HG03045 (cell line): ENCODE data around the gene RPS3.
A peak's percentile ranks its signal among the peaks of the same experiment; 100 is the strongest.
"Not testable (repeated sequence)": the region's sequence is repeated elsewhere in the genome, so short reads cannot be mapped to it uniquely, and the experiment has no call there.

Source experiments
- ATAC-seq: cut with Tn5 transposase; IDR thresholded peaks from one replicate; pipeline ENCODE4 v1.9.1; 2021; ENCODE audit warnings: mild to moderate bottlenecking, moderate library complexity; ENCODE audit not compliant: unreplicated experiment

Gene RPS3

DNA sequence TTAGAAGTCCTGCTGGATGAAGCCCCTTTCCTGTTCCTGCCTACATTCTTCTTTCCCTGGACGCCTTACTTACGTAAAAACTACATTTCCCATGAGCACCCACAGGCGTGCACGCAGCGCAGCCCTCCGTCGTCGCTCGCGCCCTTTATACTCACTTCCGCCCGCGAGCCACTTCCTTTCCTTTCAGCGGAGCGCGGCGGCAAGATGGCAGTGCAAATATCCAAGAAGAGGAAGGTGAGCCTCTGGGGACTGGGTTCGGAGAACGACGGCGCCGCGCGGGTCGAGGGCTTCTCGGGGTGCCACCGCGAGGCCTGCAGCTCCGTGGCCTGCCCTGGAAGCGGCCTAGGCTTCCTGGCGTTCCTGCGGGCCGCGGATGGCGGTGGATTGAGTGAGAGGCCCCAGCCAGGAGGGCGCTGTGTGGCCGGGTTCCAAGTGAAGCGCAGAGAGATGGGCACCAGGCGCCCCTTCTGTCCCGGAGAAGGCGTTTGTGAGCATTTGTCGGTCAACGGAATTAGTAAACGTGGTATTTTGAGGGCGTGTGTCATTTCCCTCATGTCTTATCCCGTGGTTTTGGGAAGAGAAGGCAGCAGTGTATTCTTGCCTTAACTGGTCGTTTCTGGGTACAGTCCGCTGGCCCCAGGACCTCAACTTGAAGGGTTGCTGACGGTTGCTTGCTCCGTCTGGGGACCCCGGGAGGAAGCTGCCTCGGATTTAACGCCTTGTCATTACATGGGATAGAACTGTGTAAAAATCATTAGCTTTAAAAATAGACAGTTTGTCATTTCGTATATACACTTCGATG lies at the start of gene RPS3:
RPS3 (plus strand) TSS at position 175 of the 802 bp plus-strand sequence; CDS start at position 205, 30 bp downstream.
- peak; percentile 94 for ATAC-seq

DNA sequence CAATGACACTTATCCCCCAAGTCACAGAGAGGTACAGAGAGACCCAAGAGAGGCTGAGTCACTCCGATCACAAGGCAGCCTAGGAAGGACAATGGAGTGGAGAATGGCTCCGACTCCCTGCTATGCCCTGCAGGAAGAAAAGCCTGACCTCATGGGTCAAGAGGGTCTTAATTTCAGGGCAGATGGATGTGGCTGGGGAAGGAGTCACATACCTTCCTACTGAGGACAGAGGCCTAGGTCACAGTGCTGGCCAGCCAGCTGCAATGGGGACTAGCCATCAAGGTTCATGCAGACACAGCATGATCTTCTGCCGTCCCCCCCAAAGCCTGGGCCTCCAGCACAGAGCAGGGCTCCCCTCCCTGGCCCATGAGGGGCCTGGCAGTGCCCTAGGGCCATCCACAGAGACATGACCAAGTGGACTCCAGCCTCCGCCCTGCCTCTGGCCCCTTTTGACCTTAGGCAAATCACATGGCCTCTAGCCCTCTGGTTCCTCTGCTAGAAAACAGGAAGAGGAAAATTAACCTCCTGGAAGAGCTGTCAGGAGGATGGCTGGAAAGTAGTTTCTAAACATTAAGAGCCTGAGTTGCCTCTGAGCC lies 49.7 kb upstream of the RPS3 start:
- no peak for ATAC-seq

GRCh38 chr11:75350122-75350742 lies 49.1 kb upstream of the RPS3 start:
- ATAC-seq = no peak

DNA sequence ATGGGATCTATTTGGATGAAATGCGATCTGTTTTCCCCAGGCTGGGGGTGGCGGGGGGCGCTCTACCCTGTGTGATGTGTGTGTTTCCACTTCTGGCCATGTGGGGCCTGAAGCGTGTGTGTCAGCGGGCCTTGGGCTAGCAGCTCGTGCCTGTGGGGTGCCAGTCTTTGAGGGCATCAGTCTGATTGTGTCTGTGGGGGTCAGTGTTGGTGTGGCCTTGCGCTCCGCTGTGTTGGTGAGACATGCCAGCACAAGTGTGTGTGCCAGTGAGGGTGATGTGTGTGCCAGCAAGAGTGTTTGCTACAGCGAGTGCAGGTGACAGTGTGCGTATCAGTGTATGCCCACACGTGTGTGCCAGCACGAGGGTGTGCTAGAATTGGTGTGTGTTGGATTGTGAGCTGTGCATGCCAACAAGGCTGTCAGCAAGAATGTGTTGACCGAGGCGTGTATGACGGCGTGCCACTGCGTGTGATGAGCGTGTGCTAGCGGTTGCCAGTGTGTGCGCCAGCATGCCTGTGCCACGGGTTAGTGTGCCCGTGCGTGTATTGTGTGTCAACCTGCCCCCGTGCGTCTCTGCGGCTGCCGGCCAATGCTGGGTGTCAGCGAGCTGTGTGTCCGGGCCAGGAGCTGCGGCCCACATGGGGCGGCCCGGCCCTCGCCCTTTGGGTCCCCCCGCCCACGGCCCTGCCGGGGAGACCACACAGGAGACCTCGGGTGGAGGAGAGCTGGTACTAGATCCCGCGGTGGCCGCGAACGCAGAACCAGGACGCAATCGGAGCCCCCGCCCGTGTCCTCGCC lies 48.4 kb upstream of the RPS3 start:
- ATAC-seq = no peak

DNA sequence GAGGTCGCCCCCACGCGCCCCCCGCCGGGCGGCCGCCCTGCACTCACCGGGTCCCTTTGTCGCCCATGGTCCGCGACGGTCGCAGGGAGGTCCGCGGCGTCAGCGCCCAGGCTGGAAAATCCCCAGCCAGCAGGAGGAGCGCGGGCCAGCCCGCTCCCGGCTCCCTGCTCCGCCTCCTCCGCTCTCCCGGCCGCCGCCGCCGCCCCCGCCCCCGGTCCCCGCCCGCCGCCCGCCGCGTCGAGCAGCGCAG lies 47.9 kb upstream of the RPS3 start, which contains the start of gene ARRB1:
ARRB1 (minus strand) TSS at position 121 of the 250 bp plus-strand sequence; CDS start at position 67, 54 bp downstream.
- no peak for ATAC-seq

DNA sequence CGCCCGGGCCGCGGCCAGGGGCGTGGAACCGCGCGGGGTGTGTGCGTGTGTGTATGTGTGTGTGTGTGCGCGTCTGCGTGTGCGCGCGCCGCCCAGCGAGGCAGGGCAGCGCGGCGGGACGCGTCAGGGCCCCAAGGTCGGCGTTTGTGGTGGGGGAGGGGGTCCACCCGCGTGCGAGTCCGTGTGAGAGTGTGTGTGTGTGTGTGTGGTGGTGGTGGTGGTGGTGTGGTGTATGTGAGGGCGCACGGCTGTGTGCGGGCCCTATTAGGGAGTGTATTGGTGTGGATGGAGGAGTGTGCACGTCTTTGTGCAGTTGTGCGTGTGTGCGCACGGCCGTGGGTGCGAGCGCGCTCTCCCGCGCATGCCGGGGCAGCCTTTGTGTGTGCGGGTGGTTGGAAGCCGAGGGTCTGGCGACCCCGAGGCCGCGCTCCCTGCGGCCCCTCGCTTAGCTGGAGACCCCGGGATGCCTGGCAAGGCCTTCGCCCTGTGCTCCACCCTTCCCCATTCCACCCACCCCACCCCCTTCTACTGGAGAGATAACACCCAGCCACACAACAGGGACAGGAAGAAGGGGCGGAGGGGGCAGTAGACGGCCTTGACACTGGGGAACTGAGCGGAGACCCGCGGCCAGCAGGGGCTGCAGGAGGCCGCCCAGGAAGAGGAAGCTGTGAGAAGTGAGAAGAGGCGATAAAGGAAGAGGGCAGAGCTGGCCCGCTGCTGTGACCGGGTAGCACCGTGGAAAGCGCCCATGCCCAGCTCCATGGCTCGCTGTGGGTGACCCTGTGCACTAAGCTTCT lies 47.3 kb upstream of the RPS3 start:
- ATAC-seq = no peak

DNA sequence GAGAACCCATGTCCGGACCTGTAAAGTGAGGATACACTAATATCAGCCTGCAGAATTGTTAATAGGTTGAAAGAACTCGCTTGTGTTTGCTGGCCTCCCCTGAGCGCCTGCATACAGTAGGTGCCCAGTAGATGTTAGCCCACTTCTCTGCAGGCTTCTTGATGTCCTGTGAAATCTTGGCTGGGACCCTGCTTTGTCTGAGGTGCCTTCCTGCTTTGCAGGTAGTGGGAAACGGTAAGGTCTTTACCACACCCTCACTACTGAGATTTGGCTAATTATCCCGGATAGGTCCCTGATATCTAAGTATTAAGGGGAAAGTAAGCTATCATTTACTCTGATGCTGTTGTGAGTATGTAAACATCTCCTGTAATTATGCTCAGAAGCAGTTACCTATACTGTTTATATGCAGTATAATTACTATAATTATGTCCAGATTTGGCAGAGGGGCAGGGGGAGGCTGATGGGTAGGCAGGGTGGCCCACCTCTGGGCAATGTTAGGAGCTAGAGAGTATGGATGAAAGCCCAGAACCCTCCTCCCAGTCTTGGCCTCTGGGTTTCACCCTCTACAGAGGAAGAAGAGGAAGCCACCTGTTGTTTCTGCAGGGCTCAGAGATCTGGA lies 46.6 kb upstream of the RPS3 start:
- ATAC-seq = no peak

DNA sequence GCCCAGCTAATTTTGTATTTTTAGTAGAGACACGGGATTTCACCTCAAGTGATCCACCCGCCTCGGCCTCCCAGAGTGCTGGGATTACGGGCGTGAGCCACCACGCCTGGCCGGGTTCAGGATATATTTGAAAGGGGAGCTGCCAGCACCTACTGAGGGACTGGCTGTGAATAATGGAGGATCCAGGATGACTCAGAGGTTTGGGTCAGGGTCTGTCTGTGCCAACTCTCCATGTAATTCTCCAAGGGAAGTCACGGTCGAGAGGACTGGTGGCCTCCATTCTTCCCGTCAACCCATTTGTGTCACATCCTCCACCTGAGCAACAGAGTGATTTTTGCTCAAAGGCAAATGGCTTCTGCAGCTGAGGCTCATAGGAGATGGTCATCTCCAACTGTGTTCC lies 44.3 kb upstream of the RPS3 start:
- ATAC-seq = no peak

DNA sequence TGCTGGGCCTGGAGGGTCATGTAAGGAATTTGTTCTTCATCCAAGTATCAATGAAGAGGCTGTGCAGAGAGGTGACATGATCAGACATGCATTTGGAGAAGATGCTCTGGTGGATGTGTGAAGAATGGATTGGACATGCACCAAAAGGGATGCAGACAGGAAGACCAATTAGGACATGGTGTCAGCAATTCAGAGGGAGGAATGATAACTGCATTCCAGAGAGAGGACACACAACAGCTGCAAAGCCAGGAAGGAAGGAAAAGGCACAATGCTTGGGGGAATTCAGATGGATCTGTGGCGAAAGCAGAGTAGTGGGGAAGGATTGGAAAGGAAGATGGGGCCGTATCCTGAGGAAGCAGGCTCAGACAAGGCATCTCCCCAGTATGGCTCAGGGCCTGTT lies 42.7 kb upstream of the RPS3 start:
- no peak for ATAC-seq

DNA sequence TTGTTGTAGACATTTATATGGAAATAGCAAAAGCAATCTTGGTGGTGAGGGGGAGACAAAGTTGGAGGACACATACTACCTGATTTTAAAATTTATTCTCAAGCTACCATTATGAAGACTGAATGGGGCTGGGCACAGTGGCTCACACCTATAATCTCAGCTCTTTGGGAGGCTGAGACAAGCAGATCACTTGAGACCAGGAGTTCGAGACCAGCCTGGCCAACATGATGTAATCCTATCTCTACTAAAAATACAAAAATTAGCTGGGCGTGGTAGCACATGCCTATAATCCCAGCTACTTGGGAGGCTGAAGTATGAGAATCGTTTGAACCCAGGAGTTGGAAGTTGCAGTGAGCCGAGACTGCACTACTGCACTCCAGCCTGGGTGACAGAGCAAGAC lies 37.0 kb upstream of the RPS3 start:
- not testable (repeated sequence) for ATAC-seq

- ATAC-seq = no peak
These were observed 33.6 kb upstream of the RPS3 start for GRCh38 chr11:75365711-75366181.

GRCh38 chr11:75366826-75367225 lies 32.5 kb upstream of the RPS3 start:
- not testable (repeated sequence) for ATAC-seq

DNA sequence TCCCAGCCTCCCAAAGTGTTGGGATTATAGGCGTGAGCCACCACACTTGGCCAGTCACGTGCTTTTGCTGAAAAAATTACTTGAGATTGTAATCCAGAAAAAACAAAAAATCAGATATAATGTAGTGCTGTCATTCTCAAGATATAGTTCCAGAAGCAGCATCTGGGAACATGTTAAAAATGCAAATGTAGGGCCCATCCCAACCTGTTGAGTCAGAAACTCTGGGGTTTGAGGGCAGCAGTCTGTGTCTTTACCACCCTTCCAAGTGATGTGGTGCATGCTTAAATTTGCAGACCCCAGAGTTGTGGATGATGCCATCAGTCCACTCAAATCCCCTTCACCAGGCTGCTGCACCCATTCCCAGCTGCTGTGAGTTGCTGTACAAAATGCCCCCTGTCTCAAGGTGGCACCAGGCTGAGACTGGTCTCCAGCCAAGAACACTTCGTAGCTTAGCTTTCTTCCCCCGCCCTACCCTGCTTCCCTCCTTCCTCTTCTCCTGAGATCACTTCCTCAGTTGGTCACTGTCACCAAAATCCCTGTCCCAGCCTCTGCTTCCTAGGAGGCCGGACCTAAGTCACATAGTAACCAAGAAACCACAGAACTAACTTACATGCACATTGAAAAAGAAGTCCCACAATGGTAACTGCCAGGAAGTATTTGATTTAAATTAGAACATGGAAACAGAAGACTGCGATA lies 29.6 kb upstream of the RPS3 start:
- ATAC-seq = no peak

GRCh38 chr11:75371949-75372876 lies 27.1 kb upstream of the RPS3 start:
- ATAC-seq = no peak

- no peak for ATAC-seq
These were observed 26.1 kb upstream of the RPS3 start for GRCh38 chr11:75373201-75373600.

DNA sequence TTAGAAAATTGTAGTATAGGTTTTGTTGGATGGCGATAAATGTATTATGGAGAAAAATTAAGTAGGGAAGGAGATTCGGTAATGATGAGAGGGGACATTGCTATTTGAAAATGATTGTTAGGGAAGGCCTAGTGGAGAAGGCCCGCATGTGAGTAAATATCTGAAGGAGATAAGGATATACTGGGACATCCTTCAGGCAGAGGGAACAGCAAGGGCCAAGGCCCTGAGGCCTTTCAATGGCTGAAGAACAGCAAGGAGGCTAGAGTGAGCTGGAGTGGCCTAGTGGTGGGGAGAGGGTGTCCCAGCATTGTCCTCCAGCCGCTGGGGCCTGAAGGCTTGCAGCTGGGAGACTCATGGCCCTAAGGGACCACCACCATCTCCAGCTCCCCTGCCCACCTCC lies 24.7 kb upstream of the RPS3 start:
- ATAC-seq = no peak

GRCh38 chr11:75375626-75376025 lies 23.7 kb upstream of the RPS3 start:
- ATAC-seq = no peak

DNA sequence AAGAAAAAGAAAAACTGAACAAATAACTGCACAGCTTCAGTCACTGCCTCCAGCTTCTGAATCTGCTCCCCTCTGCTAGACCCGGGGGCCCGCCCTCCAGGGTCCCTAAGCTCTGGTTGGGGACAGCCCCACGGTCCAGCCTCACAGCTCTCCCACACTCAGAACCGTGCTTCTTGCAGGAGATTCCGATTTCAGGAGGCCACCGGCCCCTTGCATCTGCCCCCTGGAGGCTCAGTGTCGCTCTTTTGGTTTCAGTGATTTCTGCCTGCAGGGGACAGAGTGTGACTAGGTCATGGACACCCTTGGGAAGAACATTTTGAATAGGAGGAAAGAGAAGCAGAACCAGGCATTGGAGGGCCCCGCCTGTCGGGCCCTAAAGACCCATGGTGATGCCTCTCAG lies 23.1 kb upstream of the RPS3 start:
- no peak for ATAC-seq
